Omental fat pad (tissue), 4 donors: ENCODE data around the gene MCC. TPM values are rescaled to one million over a fixed set of nuclear protein-coding genes. Genes with fewer than 3 reads are reported as not detected.
"Not testable (repeated sequence)": the region's sequence is repeated elsewhere in the genome, so short reads cannot be mapped to it uniquely, and the experiment has no call there.

ENCODE experiments used
- ATAC-seq: fragments of 150-250 bp; one replicate; pipeline ENCODE4 v1.9.1; 2016; ENCODE audit warnings: mild to moderate bottlenecking, moderate library complexity; ENCODE audit not compliant: low FRiP score
- DNase-seq: peaks from one replicate; pipeline ENCODE4 v3.0.0-alpha.2; 2019; ENCODE audit warnings: low spot score
- CTCF ChIP-seq, 3 donors: fragments of 450-650 bp; IDR thresholded peaks; one replicate each; pipeline ENCODE4 v1.5.1; 2016 to 2017; ENCODE audit warnings: antibody characterized with exemption in 3 of 3, mild to moderate bottlenecking in 3 of 3, moderate library complexity in 2 of 3
- total RNA-seq, 4 donors: library from RNA; depleted of rRNA; stranded (reverse); fragments of >200 nt; gene quantifications; one replicate each; pipeline ENCODE4 v1.1.0, GENCODE V29; 2016

The MCC gene
- total RNA-seq, 4 donors from 2014 or later: 32.8 to 56.3 (median 44.4) TPM

GRCh38 chr5:113478691-113479090, 9.6 kb downstream of the MCC start:
- TF ChIP-seq CTCF (IDR thresholded peaks at IDR 0.05): no peak
- no peak for ATAC-seq
- no peak for DNase-seq

DNA sequence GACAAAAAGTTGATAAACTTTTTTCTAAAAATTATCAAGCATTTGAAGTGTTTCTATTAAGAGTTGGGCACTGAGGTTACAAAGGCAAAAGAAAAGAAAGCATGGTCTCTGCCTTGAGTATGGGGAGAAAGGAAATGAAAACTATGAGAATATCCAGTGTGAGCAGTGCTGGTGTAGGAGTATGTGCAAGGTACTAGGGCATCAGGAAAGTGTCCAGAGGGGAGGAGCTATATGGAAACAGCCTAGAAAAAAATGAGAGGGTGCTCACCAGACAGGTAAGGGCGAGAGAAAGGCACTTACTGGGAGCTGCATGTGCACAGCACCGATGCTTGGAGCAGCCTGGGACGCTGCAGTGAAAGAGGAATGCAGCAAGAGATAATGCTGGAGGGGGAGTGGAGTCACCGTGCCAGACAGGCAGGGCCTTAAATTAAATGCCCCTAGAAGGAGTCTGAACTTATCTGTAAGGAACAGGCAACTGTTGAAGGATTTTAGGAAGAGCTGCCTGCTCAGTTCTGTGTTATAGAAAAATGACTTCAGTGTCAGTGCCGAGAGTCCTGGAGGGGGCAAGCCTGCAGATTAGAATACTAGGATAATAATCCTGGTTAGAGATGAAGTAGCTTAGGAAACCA, 14.0 kb downstream of the MCC start:
- no peak for TF ChIP-seq CTCF (IDR thresholded peaks at IDR 0.05)
- ATAC-seq: no peak
- no peak for DNase-seq

GRCh38 chr5:113463032-113463431, 25.2 kb downstream of the MCC start:
- no peak for TF ChIP-seq CTCF (IDR thresholded peaks at IDR 0.05)
- no peak for DNase-seq
- ATAC-seq: no peak

DNA sequence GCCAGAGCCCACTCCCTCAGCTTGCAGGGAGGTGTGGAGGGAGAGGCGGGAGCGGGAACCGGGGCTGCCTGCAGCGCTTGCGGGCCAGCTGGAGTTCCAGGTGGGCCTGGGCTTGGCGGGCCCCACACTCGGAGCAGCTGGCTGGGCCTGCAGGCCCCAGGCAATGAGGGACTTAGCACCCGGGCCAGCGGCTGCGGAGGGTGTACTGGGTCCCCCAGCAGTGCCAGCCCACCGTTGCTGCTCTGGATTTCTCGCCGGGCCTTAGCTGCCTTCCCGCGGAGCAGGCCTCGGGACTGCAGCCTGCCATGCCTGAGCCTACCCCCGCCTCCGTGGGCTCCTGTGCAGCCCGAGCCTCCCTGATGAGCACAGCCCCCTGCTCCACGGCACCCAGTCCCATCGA, 31.1 kb downstream of the MCC start:
- not testable (repeated sequence) for ATAC-seq, DNase-seq

- ATAC-seq (no peak), DNase-seq (no peak)
- no peak for TF ChIP-seq CTCF (IDR thresholded peaks at IDR 0.05)
These were observed 35.3 kb downstream of the MCC start for GRCh38 chr5:113452941-113453340.

DNA sequence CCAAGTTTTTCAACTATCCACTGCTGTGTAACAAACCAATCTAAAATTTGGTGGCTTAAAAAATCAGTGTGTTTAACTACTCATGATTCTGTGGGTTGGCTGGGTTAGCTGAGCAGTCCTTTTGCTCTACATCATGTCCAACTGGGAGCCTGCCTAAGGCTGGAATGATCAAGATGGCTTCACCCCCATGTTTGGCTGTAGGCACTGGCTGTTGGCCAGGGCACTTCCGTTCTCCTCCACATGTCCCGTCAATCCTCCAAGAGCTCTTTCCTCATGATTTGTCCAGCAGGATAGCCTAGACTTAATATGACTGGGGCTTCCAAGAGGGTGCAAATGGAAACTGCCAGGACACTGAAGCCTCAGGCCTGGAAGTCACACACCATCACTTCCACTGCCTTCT, 36.5 kb downstream of the MCC start:
- TF ChIP-seq CTCF (IDR thresholded peaks at IDR 0.05): no peak
- no peak for DNase-seq
- no peak for ATAC-seq

DNA sequence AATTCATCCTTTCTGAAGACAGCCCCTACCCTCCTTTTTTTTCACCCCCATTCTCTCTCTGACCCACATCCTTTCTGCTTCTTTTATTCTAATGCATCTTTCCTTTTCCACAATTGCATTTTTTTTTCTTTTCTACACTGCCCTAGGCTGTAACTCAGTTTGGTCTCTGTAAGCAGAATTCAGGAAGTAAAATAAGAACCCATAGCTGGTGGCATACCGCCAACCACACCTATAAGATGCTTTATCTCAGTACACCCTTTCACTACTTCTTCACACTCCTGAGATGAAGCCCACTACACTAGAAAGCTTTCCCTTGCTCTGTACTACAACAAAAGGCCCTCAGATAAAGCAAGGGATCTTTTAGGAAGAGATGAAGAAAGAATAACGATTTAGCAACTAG, 37.3 kb downstream of the MCC start:
- DNase-seq (no peak), ATAC-seq (no peak)
- TF ChIP-seq CTCF (IDR thresholded peaks at IDR 0.05): no peak
